Measurements from ENCODE around the gene CGB3.

The CGB3 gene

DNA sequence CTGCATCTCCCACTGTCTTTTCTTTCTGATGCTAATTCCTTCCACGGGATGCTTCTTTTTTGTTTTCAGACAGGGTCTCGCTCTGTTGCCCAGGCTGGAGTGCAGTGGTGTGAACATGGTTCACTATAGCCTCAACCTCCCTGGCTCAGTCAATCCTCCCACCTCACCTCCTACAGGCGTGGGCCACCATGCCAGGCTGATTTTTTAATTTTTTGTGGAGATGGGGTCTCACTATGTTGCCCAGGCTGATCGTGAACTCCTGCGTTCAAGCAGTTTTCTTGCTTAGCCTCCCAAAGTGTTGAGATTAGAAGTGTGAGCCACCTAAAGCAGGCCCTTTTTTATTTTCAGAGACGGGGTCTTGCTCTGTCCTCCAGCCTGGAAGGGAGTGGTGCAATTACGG is 35.8 kb downstream of the CGB3 start:
- no peak for DNase-seq (ENCODE audit: low read depth)

DNA sequence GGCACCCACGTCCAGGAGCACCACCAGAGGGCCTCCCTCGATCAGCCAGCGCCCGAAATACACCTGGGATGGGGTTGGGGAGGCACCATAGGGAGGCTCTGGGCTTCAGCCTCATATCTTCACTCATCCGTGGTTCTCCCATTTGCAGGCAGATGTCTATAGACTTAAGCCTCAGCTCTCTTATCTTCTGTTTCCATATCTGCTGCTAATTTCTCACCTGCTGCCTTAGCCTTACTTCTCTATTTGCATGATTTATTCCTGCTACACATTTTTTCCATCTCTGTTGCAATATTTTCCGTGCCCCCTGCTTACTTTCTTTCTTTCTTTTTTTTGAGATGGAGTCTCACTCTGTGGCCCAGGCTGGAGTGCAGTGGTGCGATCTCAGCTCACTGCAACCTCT is 36.8 kb downstream of the CGB3 start:
- no peak for DNase-seq (ENCODE audit: low read depth)

DNA sequence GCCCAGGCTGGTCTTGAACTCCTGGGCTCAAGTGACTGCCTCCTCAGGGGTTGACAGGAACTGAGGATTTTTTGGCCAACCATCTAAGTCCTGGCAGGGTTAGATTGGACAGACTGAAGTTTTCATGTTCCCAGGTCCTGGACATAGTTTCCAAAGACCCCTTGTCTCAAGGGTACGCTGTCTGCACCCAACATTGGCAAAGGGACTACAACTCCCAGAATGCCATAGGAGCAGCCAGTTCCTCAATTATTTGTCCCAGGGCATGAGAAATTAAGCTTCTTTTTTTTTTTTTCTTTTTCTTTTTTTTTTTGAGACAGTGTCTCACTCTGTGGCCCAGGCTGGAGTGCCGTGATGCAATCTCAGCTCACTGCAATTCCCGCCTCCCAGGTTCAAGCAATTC is 37.9 kb downstream of the CGB3 start:
- DNase-seq (ENCODE audit: low read depth): no peak

DNA sequence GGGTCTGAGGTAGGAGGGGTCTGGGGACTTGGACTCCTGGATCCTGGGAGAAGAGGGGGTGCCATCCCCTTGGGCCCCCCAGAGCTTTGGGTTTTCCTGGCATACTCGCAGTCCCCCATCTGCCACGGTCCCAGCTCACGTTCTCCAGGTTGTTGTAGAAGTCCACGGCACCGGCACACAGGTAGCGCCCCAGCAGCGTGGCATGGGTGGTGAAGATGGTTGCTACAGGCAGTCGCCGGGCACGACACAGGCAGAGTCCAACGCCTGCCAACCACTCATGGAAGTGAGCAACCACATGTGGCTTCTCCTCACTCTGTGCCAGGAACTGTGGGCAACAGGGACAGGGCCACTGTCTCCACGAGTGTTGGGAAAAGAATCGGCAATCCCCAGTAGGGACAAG is 38.4 kb downstream of the CGB3 start:
- no peak for DNase-seq (ENCODE audit: low read depth)

DNA sequence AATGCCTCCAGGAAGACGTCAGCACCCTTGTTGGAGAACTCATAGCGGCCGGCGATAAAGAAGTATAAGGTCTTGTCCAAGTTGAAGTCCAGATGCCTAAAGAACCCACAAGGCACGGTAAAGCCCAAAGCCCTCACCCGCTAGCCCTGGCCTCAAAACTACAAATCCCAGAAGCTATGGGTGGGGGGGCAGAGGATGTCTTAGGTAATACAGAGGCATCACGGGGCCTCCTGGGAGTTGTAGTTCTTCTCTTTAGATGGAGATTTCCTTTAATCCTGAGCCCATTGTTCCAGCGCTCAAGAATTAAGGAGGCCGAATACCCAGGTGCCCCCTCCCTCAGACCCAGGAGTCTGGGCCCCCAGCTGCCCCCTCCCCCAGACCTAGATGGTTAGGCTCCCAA is 41.9 kb downstream of the CGB3 start:
- no peak for DNase-seq (ENCODE audit: low read depth)

DNA sequence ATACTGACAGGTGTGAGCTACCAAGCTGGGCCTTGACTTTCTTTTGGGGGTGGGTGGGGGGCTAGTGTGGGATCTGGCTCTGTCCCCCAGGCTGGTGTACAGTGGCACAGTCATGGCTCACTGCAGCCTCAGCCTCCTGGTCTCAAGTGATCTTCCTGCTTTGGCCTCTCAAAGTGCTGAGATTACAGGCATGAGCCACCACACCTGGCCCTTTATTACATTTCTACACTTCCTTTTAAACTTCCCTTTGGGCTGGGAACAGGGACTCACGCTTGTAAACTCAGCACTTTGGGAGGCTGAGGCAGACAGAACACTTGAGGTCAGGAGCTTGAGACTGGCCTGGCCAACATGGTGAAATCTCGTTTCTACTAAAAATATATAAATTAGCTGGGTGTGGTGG is 47.1 kb downstream of the CGB3 start:
- DNase-seq (ENCODE audit: low read depth): no peak

DNA sequence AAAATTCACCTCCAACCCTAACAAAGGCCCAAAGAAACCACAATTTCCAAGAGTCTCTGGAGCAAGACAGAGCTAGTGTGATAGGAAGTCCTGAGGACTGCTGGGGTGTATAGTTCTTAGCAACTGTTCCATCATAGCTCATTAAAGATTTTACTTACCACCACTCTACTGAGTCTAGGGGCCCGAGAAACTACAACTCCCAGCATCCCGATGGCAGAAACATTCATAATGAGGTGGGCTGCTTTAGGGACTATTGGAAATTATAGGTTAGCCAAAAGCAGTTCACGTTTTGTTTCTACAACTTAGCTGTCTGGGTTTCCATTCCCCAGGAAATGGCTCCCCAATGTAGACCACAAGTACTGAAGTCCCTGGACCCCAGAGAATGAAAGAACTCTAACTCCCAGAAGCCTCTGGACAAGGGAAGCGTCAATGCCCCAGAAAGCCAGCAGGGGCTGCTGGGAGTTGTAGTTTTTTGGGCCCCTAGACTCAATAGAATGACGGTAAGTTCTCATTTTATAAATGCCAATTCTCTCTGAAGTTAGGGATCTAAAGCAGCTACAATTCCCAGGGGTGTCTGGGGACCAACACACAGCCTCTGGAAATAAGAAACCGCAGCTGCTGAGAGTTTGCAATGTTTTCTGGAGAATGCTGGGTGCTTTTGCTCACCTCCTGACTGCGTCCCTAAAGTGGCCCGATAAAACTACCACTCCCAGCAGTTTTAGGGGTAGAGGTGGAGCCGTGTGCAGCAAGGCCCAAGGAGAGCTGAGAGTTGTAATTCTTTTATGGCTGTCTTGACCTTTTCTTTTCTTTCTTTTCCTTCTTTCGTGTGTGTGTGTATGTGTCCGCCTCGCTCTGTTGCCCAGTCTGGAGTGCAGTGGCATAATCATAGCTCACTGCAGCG is 47.9 kb downstream of the CGB3 start:
- DNase-seq (ENCODE audit: low read depth): no peak

Measured in activated T-cell treated with anti-CD3 and anti-CD28 coated beads for 1 hour (primary cell).